Loucy (cell line): ENCODE results near the gene KDM4C.

Source experiments
- CTCF ChIP-seq: fragments of 200-600 bp; sonication (generic); conservative IDR thresholded peaks from 2 replicates; pipeline ENCODE4 v1.5.1; 2014; ENCODE audit warnings: mild to moderate bottlenecking, antibody characterized with exemption, low read length
- EZH2phosphoT487 ChIP-seq: fragments of 200-600 bp; IDR thresholded peaks from 2 replicates; pipeline ENCODE4 v1.6.1; 2018; ENCODE audit warnings: antibody characterized with exemption, mild to moderate bottlenecking, moderate library complexity, borderline replicate concordance

- TF ChIP-seq CTCF, result no peak
- no peak for TF ChIP-seq EZH2phosphoT487
Observed at GRCh38 chr9:6887051-6887450, 129.3 kb downstream of the KDM4C start.
